K562 (cell line): ENCODE results near the gene RAPGEF5. TPM values are rescaled to one million over a fixed set of nuclear protein-coding genes. Genes with fewer than 3 reads are reported as not detected.

Experiments used
- ARID4B ChIP-seq: sonication (generic); formaldehyde crosslinking; IDR thresholded peaks from 2 replicates; pipeline ENCODE4 v1.8.0; 2022; ENCODE audit warnings: mild to moderate bottlenecking, missing genetic modification reagents
- HNRNPUL1 ChIP-seq: fragments of 200-400 bp; formaldehyde crosslinking; IDR thresholded peaks from 2 replicates; pipeline ENCODE4 v1.6.1; 2017; ENCODE audit warnings: low read length
- RNF219 ChIP-seq: fragments of 250-450 bp; sonication (Bioruptor Pico); IDR thresholded peaks from 2 replicates; pipeline ENCODE4 v1.5.0; 2022; ENCODE audit warnings: mild to moderate bottlenecking
- polyA plus RNA-seq, 8 experiments: library from polyadenylated mRNA; depleted of rRNA in 4 of 8; stranded (reverse) in 5 of 8; unstranded in 3 of 8; fragments of >200 nt; fragmentation: Nextera tagmentation in 2 of 8; fragmentation: Illumina TruSeq in 1 of 8; extraction: Ambion mirVana in 2 of 8; extraction: Trizol in 1 of 8; gene quantifications; 2 replicates each; pipeline versions ENCODE4 v1.2.1 to v1.2.3, GENCODE V29; 2011 to 2014; ENCODE audit warnings: inconsistent platforms in 1 of 8, missing spikeins in 1 of 8
- total RNA-seq, 7 experiments: library from RNA; depleted of rRNA in 6 of 7; stranded (reverse); fragments of >200 nt in 6 of 7; fragmentation: Illumina TruSeq in 2 of 7; extraction: Trizol in 2 of 7; gene quantifications; 2 replicates each; pipeline versions ENCODE4 v1.2.1 to v1.2.3, GENCODE V29; 2011 to 2021; ENCODE audit warnings: low replicate concordance in 1 of 7

RAPGEF5 gene
- total and polyA plus RNA-seq, 9 of the 15 experiments (the other 6 are each of a cell fraction or from before 2014, with no cell fraction given) = 0.39 to 2.0 (median 1.1) TPM

- TF ChIP-seq RNF219 (CRISPR knock-in tag) = no peak
- no peak for TF ChIP-seq ARID4B (CRISPR knock-in tag)
- TF ChIP-seq HNRNPUL1 = no peak
These were observed 37.2 kb downstream of the RAPGEF5 start (continued) for GRCh38 chr7:22319424-22320403.
